Mesothelial cell of epicardium (in vitro differentiated cells): Measurements from ENCODE around the gene SHB. TPM values are rescaled to one million over a fixed set of nuclear protein-coding genes. Genes with fewer than 3 reads are reported as not detected.

Experiments used
- DNase-seq, 2 experiments: peaks; one replicate each; pipeline ENCODE4 v3.0.0; 2021; ENCODE audit warnings: low spot score in 2 of 2; ENCODE audit not compliant: unreplicated experiment in 2 of 2
- H3K27ac Mint-ChIP-seq: 2 replicates; pipeline ENCODE4 v1.8.0; 2021; ENCODE audit warnings: mixed read lengths
- H3K27me3 Mint-ChIP-seq: 2 replicates; pipeline ENCODE4 v1.8.0; 2021; ENCODE audit warnings: low read depth, mixed read lengths
- H3K36me3 Mint-ChIP-seq: 2 replicates; pipeline ENCODE4 v1.8.0; 2021; ENCODE audit warnings: mixed read lengths
- H3K4me1 Mint-ChIP-seq: 2 replicates; pipeline ENCODE4 v1.8.0; 2021; ENCODE audit warnings: mixed read lengths
- H3K4me3 Mint-ChIP-seq: 2 replicates; pipeline ENCODE4 v1.8.0; 2021; ENCODE audit warnings: mild to moderate bottlenecking, moderate library complexity, mixed read lengths
- H3K9me3 Mint-ChIP-seq: 2 replicates; pipeline ENCODE4 v1.8.0; 2021; ENCODE audit warnings: mixed read lengths
- total RNA-seq: library from RNA; stranded (reverse); gene quantifications from 3 replicates; pipeline ENCODE4 v1.2.1, GENCODE V29; 2021
- TF ChIP-seq, protein P1 (sequence below): fragments of 200-600 bp; sonication (generic); IDR thresholded peaks from one replicate; pipeline ENCODE4 v1.5.0; 2021; ENCODE audit warnings: antibody characterized with exemption; ENCODE audit not compliant: unreplicated experiment

SHB gene
- total RNA-seq, 1 donor from 2014 or later: 35.5 TPM

DNA sequence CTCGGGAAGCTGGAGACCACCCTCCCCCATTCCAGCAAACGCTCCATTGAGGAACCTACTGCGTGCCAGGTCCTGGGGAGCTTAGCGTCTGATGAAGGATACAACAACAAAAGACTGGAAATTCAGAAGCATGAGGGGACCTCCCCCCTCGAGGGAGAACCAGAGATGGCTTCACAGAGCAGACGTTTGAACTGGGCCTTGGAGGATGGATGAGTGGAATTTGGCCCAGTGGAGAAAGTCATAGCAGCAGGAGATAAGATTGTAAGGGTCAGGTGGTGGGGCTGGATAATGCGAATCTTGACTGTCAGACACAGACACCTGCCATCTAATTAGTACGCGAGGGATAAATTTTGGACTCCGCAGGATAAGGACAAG lies 163.9 kb downstream of the SHB start:
- peaks cover 22% of the 10 kb centered on the region for H3K4me1 Mint-ChIP-seq
- peak overlapping the region; percentile 93 for H3K27ac Mint-ChIP-seq
- TF ChIP-seq, protein P1, sequence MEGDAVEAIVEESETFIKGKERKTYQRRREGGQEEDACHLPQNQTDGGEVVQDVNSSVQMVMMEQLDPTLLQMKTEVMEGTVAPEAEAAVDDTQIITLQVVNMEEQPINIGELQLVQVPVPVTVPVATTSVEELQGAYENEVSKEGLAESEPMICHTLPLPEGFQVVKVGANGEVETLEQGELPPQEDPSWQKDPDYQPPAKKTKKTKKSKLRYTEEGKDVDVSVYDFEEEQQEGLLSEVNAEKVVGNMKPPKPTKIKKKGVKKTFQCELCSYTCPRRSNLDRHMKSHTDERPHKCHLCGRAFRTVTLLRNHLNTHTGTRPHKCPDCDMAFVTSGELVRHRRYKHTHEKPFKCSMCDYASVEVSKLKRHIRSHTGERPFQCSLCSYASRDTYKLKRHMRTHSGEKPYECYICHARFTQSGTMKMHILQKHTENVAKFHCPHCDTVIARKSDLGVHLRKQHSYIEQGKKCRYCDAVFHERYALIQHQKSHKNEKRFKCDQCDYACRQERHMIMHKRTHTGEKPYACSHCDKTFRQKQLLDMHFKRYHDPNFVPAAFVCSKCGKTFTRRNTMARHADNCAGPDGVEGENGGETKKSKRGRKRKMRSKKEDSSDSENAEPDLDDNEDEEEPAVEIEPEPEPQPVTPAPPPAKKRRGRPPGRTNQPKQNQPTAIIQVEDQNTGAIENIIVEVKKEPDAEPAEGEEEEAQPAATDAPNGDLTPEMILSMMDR: no peak

DNA sequence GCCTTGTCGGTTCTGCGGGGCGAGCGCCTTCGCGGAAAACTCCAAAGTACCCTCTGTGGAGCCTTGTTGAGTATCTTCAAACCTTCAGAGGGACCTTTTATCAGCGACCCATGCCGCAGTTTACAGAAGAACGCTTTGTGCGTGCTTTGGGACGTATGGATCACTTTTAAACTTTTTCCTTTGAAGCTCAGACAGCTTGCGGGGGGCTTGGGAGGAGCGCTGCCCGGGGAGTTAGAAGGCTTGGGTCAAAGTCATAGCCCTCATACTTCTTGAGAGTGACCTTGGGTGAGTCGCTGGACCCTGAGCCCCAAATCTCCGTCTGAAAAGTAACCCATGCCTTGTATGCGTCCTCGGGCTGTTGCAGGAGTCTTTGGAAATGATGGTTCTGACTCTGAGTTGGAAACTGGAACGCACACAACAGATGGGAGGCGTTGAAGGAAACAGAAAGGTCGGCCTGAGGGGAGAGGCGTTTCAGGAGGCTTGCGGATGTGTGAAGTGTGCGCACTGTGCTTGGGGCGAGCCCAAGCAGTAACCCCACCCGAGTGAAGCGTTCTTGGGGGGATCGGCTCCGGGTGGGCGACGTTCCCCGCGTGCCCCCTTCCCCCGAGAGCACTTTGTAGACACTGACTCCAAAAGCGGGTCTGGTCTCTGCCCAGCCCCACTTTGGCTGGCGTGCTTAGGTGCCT lies 164.4 kb downstream of the SHB start:
- H3K4me1 Mint-ChIP-seq: peaks cover 22% of the 10 kb centered on the region
- no peaks in the 10 kb centered on the region for H3K27me3 Mint-ChIP-seq
- peak overlapping the region; percentile 84 for H3K4me3 Mint-ChIP-seq
- TF ChIP-seq, protein P1: peak; percentile 3
- no peaks in the 10 kb centered on the region for H3K9me3 Mint-ChIP-seq
- H3K36me3 Mint-ChIP-seq: peaks cover 3% of the 10 kb centered on the region
- no peak for DNase-seq
- H3K27ac Mint-ChIP-seq: peak overlapping the region; percentile 93

More for the DNA sequence above, 163.9 kb downstream of the SHB start:
- Mint-ChIP-seq H3K4me3 (peak overlapping the region; percentile 84), H3K36me3 (peaks cover 3% of the 10 kb centered on the region), H3K9me3 (no peaks in the 10 kb centered on the region), H3K27me3 (no peaks in the 10 kb centered on the region)
- no peak for DNase-seq

DNA sequence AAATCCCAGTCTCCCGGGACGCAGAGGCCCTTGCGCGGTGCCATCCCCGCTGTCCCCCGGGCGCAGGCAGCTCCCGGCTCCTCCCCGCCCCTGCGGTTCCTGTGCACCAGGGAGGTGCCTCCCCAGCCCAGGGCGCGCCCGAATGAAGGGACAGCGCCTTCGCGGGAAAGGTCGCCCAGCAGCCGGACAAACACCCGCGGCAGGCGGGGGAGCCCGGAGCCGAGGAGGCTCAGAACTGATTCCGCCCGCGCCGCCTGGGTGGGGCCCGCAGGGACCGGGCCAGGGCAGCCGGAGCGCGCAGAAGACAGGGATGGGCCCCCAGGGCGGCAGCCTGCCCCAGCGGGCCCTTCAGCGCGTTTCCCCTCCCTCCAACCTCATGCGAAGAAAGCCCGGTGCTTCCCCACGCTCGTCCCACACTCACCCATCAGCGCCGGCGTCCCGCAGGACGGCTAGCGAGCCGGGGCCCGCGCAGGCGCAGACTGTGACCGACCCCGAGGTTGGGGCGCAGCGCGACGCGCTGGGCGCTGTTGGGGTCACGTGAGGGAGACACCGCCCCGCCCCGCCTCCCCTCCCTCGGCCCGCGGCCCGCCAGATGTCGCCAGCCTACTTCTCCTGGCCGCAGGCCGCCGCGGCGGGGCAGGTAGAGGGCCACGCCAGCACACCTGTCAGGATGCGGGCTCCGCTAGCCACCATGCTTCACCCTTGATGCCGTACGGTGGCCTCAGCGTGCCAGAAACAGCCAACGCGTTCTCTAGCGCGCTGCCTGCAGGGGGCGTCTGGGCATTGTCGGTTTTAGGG lies 165.2 kb downstream of the SHB start, which contains the start of gene SLC25A51:
SLC25A51 (minus strand) TSS at position 481 of the 798 bp plus-strand sequence. CDS start 15,577 bp downstream, outside the sequence.
- peak; percentile 86 to 98 for DNase-seq
- Mint-ChIP-seq H3K36me3 (peaks cover 6% of the 10 kb centered on the region), H3K27ac (peak within 1 kb of the TSS; percentile 93), H3K27me3 (no peaks in the 10 kb centered on the region), H3K4me3 (peak within 1 kb of the TSS; percentile 84), H3K9me3 (no peaks in the 10 kb centered on the region), H3K4me1 (peaks cover 22% of the 10 kb centered on the region)
- TF ChIP-seq, protein P1: peak; percentile 82

DNA sequence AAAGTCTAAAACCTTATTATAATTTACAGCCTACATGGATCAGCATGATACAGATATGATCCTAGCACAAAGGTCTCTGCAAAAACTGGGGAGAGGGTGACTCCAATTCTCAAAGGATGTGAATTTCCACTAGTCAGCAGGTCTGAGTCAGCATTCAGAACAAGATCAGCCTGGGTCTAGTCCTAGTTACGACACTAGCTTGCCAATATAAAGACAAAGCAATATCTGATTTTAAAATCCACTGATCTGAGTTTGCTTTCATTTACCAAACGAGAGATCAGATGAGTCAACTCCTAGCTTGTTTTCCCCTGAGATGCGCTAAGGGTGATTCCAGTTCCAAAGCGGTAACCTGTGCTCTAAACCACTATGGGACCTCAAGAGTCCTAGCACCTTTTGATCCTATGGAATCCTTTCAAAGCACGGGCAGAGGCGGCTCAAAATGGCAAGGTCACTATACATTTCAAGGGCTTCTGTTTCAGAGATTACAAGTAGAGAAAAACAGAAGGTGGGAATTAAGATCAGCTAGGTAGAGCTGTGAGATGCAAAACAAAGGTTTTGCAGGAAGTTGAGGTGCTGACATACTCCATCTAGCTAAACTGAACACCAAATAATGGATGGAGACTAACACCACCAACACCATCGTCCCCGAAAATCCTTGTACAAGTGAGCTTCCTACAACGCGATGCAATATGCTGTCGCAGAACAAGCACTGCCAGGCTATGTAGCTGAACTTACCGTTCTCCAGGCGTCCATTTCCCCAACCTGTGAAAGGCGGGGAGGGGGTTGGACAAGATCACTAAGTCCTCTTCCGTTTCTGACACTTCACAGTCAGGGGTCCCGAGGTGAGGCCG lies 166.0 kb downstream of the SHB start:
- TF ChIP-seq, protein P1: no peak
- H3K4me1 Mint-ChIP-seq: peaks cover 22% of the 10 kb centered on the region
- no peak for DNase-seq
- H3K9me3 Mint-ChIP-seq: no peaks in the 10 kb centered on the region
- H3K27me3 Mint-ChIP-seq: no peaks in the 10 kb centered on the region
- peaks cover 8% of the 10 kb centered on the region for H3K36me3 Mint-ChIP-seq
- H3K4me3 Mint-ChIP-seq: peak overlapping the region; percentile 84
- peak overlapping the region; percentile 74 for H3K27ac Mint-ChIP-seq

DNA sequence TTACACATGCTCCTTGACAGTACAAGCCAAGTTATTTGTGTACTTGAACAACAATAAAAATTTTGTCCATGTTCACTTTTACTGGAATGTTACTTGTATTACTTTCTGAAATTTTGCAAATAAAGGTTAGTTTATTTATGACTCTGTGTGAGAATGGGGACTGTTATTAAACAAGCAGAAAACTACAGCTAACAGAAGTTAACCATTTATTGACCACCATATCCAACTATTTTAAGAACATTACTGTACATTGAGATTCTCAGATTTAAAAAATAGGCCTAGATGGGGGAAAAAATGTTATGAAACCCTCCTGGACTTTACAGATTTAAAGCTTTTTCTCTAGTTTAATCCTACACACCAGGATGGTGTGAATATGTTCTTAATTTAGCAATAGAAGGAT lies 166.9 kb downstream of the SHB start:
- TF ChIP-seq, protein P1: no peak
- Mint-ChIP-seq H3K4me3 (no peak overlapping the region), H3K9me3 (no peaks in the 10 kb centered on the region), H3K4me1 (peaks cover 22% of the 10 kb centered on the region), H3K36me3 (peaks cover 13% of the 10 kb centered on the region), H3K27ac (no peak overlapping the region), H3K27me3 (no peaks in the 10 kb centered on the region)
- no peak for DNase-seq
